ENCODE results near the gene CFAP77. TPM values are rescaled to one million over a fixed set of nuclear protein-coding genes. Genes with fewer than 3 reads are reported as not detected.

The CFAP77 gene
- polyA plus RNA-seq, 2 donors: not detected

DNA sequence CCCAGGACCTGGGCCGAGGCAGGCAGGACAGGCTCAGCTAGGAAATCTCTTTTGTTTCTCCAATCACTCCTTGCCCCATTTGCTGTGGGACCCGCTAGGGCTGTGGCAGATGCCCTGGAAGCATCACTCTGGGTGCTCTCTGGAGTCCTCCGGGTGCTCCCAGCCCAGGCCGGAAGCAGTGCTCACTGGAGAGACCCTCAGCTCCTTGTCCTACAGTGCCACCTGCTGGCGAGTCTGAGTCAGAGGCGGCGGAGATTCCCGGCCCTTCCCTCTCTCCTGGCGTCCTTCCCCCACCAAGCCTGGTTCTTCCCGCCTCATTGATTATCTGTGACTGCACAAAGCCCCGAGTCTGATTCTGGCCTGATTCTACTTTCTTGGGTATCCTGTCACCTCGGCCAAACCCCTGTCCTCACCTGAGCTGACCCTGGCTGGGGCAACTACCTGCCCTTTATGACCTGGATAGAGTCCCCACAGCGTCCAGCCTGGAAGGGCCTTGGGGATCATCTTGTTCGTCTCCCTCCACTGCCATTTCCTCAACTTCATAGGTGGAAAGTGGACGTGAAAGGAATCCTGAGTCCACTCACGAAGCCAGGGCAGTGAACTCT lies 165.1 kb downstream of the CFAP77 start:
- 13 to 14% methylated on average over 16 of the region's 16 CpGs for WGBS, 2 donors
- no peak overlapping the region for H3K4me3 ChIP-seq (ENCODE audit: low read depth in 1 of 2, low read length in 2 of 2)
- peaks cover 0 to 19% of the 10 kb centered on the region in 2 donors for H3K27me3 ChIP-seq (ENCODE audit: control insufficient read depth in 1 of 2, insufficient read depth in 2 of 2, low read length in 2 of 2)
- H3K4me1 ChIP-seq (ENCODE audit: control insufficient read depth in 2 of 2, insufficient read depth in 2 of 2, low read length in 1 of 2): peaks cover 0 to 3% of the 10 kb centered on the region in 2 donors
- no peak overlapping the region for H3K27ac ChIP-seq (ENCODE audit: low read depth in 2 of 2, low read length in 1 of 2)
- peaks cover 0 to 2% of the 10 kb centered on the region in 2 donors for H3K9me3 ChIP-seq (ENCODE audit: control insufficient read depth in 2 of 2, insufficient read depth in 1 of 2, low read depth in 1 of 2, low read length in 1 of 2)
- H3K36me3 ChIP-seq (ENCODE audit: control insufficient read depth in 2 of 2, insufficient read depth in 2 of 2, low read length in 1 of 2): no peaks in the 10 kb centered on the region

DNA sequence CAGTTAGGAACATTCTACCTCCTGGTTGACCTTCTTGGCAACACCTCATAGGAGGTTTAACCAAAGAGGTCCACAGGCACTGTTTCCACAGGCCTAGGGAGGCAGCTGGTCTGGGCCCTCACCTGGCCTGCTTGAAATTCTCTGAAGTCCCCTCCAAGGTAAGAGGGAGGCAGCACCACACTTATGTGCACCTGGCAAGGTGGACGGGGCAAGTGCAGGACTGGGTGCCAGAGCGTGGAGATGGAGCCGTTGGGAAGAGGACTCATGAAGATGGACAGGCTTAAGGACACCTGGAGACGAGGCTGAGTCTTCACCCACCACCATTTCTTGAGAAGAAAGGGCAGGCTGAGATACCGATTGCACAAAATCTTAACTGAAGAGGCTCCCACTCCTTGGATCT lies 165.8 kb downstream of the CFAP77 start:
- Histone ChIP-seq H3K4me3 (ENCODE audit: low read depth in 1 of 2, low read length in 2 of 2) (no peak overlapping the region), H3K4me1 (ENCODE audit: control insufficient read depth in 2 of 2, insufficient read depth in 2 of 2, low read length in 1 of 2) (peaks cover 0 to 3% of the 10 kb centered on the region in 2 donors), H3K36me3 (ENCODE audit: control insufficient read depth in 2 of 2, insufficient read depth in 2 of 2, low read length in 1 of 2) (no peaks in the 10 kb centered on the region), H3K9me3 (ENCODE audit: control insufficient read depth in 2 of 2, insufficient read depth in 1 of 2, low read depth in 1 of 2, low read length in 1 of 2) (peaks cover 0 to 2% of the 10 kb centered on the region in 2 donors), H3K27me3 (ENCODE audit: control insufficient read depth in 1 of 2, insufficient read depth in 2 of 2, low read length in 2 of 2) (peaks cover 0 to 22% of the 10 kb centered on the region in 2 donors), H3K27ac (ENCODE audit: low read depth in 2 of 2, low read length in 1 of 2) (no peak overlapping the region)
- 68 to 79% methylated on average over 5 of the region's 5 CpGs for WGBS, 2 donors

DNA sequence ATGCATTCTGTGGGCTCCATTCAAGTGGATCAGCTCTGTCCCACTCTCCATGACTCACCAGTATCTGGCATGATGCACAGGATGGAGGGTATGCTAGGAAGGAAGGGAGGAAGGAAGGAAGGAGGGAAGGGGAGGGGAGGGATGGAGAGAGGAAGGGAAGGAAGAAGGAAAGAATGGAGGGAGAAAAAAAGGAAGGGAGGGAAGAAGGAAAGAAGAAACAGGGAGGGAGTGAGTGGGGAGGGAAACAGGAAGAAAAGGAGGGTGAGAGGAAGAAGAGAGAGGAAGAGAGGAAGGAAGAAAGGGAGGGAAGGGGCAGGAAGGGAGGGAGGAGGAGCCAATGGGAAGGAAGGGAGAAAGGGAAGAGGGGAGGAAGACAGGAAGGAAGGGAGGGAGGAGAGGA lies 167.1 kb downstream of the CFAP77 start:
- Histone ChIP-seq H3K27me3 (ENCODE audit: control insufficient read depth in 1 of 2, insufficient read depth in 2 of 2, low read length in 2 of 2) (peaks cover 0 to 26% of the 10 kb centered on the region in 2 donors), H3K36me3 (ENCODE audit: control insufficient read depth in 2 of 2, insufficient read depth in 2 of 2, low read length in 1 of 2) (no peaks in the 10 kb centered on the region), H3K27ac (ENCODE audit: low read depth in 2 of 2, low read length in 1 of 2) (no peak overlapping the region), H3K4me1 (ENCODE audit: control insufficient read depth in 2 of 2, insufficient read depth in 2 of 2, low read length in 1 of 2) (peaks cover 1 to 3% of the 10 kb centered on the region in 2 donors), H3K4me3 (ENCODE audit: low read depth in 1 of 2, low read length in 2 of 2) (no peak overlapping the region), H3K9me3 (ENCODE audit: control insufficient read depth in 2 of 2, insufficient read depth in 1 of 2, low read depth in 1 of 2, low read length in 1 of 2) (peaks cover 0 to 2% of the 10 kb centered on the region in 2 donors)

DNA sequence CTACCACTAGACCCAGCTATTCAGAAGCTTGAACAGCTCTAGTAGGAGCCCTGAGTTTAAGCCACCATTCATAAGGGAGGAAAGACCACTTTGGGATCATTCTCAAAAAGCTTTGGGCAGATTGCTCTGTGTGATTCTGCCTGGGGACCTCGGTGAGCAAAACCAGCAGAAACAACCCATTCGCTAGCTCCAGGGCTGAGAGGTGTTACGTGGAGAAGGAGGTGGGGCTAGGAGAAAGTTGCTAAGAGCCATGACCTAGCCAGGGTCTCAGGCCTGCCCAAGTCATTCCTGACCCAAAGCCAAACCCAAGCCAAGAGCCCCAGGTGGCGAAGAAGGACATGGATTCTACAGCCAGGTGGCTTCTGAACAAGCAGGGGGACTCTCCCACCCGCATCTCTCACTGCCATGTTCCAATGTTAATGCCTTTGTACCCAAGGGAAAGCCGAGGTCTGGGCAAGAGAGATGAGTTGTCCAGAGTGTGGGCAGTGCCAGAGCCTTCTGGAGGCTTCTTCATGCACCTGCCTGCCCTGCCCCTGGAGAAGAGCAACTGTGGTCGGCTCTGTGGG lies 168.4 kb downstream of the CFAP77 start:
- Histone ChIP-seq H3K9me3 (ENCODE audit: control insufficient read depth in 2 of 2, insufficient read depth in 1 of 2, low read depth in 1 of 2, low read length in 1 of 2) (peaks cover 2 to 4% of the 10 kb centered on the region in 2 donors), H3K4me1 (ENCODE audit: control insufficient read depth in 2 of 2, insufficient read depth in 2 of 2, low read length in 1 of 2) (peaks cover 2 to 3% of the 10 kb centered on the region in 2 donors), H3K36me3 (ENCODE audit: control insufficient read depth in 2 of 2, insufficient read depth in 2 of 2, low read length in 1 of 2) (no peaks in the 10 kb centered on the region), H3K27me3 (ENCODE audit: control insufficient read depth in 1 of 2, insufficient read depth in 2 of 2, low read length in 2 of 2) (peaks cover 5 to 32% of the 10 kb centered on the region in 2 donors), H3K27ac (ENCODE audit: low read depth in 2 of 2, low read length in 1 of 2) (no peak overlapping the region), H3K4me3 (ENCODE audit: low read depth in 1 of 2, low read length in 2 of 2) (no peak overlapping the region)
- 28 to 36% methylated on average over 7 of the region's 7 CpGs for WGBS, 2 donors

DNA sequence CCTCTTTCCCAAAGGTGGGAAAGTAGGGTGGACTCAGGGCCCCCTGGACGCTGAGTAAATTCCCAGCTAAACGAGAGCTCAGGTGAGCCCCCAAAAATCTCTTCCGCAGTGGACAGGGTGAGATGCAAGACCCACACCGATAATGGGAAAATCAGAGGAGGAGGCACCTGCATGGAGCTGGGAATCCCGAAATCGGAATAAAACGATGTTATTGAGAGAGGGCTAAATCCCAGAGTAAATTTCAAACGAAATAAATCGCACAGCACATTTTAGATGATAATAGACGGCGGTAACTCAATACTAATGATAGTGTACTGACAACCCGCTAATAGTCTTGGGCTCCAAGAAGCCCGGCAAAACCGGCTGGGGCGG lies 169.4 kb downstream of the CFAP77 start:
- peaks cover 2 to 4% of the 10 kb centered on the region in 2 donors for H3K9me3 ChIP-seq (ENCODE audit: control insufficient read depth in 2 of 2, insufficient read depth in 1 of 2, low read depth in 1 of 2, low read length in 1 of 2)
- H3K27ac ChIP-seq (ENCODE audit: low read depth in 2 of 2, low read length in 1 of 2): no peak overlapping the region
- peaks cover 5 to 39% of the 10 kb centered on the region in 2 donors for H3K27me3 ChIP-seq (ENCODE audit: control insufficient read depth in 1 of 2, insufficient read depth in 2 of 2, low read length in 2 of 2)
- H3K36me3 ChIP-seq (ENCODE audit: control insufficient read depth in 2 of 2, insufficient read depth in 2 of 2, low read length in 1 of 2): no peaks in the 10 kb centered on the region
- WGBS, 2 donors: 8 to 9% methylated on average over 15 of the region's 15 CpGs
- H3K4me3 ChIP-seq (ENCODE audit: low read depth in 1 of 2, low read length in 2 of 2): no peak overlapping the region
- H3K4me1 ChIP-seq (ENCODE audit: control insufficient read depth in 2 of 2, insufficient read depth in 2 of 2, low read length in 1 of 2): peaks cover 2 to 3% of the 10 kb centered on the region in 2 donors

DNA sequence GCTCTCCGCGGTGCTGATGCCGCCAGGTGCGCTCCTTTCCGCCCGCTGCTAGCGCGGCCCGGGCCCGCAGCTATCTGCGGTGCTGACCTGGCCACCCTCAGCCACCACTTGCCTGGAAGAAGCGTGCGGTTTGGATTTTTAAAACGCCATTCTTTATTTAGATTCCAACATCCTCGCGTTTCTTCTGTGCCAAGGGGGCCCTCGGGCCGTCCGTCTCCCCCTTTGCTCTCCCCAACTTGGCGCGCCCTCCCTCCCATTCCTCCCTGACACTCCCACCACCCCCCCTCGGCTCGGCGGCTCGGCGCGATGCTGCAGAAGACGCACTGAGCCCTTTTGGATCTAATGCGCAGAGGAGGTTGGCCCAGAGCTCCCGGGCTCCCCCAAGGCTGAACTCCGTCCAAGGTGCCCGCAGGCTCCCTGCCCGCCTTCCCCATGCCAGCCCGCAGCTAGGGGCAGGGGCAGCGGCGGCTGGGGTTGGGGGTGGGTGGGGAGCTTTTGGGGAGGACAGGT lies 172.3 kb downstream of the CFAP77 start, which contains the start of gene BARHL1:
Gene BARHL1, plus strand, starts transcription at position 331 of the 510 bp plus-strand sequence. CDS start 192 bp downstream, outside the sequence.
- 4 to 7% methylated on average over 29 to 36 of the region's 36 CpGs for WGBS, 2 donors

DNA sequence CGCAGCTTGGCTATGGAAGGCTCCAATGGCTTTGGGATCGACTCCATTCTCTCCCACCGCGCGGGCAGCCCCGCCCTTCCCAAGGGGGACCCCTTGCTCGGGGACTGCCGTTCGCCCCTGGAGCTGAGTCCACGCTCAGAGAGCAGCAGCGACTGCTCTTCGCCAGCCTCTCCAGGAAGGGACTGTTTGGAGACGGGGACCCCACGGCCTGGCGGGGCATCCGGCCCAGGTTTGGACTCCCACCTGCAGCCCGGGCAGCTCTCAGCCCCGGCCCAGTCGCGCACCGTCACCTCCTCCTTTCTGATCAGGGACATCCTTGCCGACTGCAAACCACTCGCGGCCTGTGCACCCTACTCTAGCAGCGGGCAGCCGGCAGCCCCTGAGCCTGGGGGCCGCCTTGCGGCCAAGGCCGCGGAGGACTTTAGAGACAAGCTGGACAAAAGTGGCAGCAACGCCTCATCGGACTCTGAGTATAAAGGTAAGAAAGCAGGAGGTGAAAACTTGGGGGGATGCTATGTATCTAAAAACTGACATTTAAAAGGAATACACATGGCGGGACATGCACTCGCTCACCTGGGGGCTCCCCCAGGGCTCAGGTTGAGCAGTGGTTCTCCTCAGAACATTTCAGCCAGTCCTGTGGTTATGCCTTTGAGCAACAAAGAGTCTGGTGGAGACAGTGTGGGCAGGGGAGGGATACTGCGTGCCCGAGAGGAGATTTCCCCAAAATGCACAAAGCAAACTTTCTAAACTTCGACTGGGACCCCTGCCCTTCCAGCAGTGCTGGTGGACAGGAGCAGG lies 173.0 kb downstream of the CFAP77 start:
- Histone ChIP-seq H3K27me3 (ENCODE audit: control insufficient read depth in 1 of 2, insufficient read depth in 2 of 2, low read length in 2 of 2) (peaks cover 9 to 66% of the 10 kb centered on the region in 2 donors), H3K36me3 (ENCODE audit: control insufficient read depth in 2 of 2, insufficient read depth in 2 of 2, low read length in 1 of 2) (no peaks in the 10 kb centered on the region), H3K9me3 (ENCODE audit: control insufficient read depth in 2 of 2, insufficient read depth in 1 of 2, low read depth in 1 of 2, low read length in 1 of 2) (peaks cover 2 to 4% of the 10 kb centered on the region in 2 donors), H3K27ac (ENCODE audit: low read depth in 2 of 2, low read length in 1 of 2) (no peak overlapping the region), H3K4me3 (ENCODE audit: low read depth in 1 of 2, low read length in 2 of 2) (no peak overlapping the region), H3K4me1 (ENCODE audit: control insufficient read depth in 2 of 2, insufficient read depth in 2 of 2, low read length in 1 of 2) (peaks cover 3 to 4% of the 10 kb centered on the region in 2 donors)
- 15 to 16% methylated on average over 35 to 37 of the region's 37 CpGs for WGBS, 2 donors

More for the DNA sequence above, 172.3 kb downstream of the CFAP77 start, which contains the start of gene BARHL1:
- Histone ChIP-seq H3K4me3 (ENCODE audit: low read depth in 1 of 2, low read length in 2 of 2) (peak within 1 kb of the TSS in 1 of 2 donors; percentile 34), H3K27ac (ENCODE audit: low read depth in 2 of 2, low read length in 1 of 2) (no peak within 1 kb of the TSS), H3K4me1 (ENCODE audit: control insufficient read depth in 2 of 2, insufficient read depth in 2 of 2, low read length in 1 of 2) (peaks cover 3 to 4% of the 10 kb centered on the region in 2 donors), H3K36me3 (ENCODE audit: control insufficient read depth in 2 of 2, insufficient read depth in 2 of 2, low read length in 1 of 2) (no peaks in the 10 kb centered on the region), H3K27me3 (ENCODE audit: control insufficient read depth in 1 of 2, insufficient read depth in 2 of 2, low read length in 2 of 2) (peaks cover 9 to 60% of the 10 kb centered on the region in 2 donors), H3K9me3 (ENCODE audit: control insufficient read depth in 2 of 2, insufficient read depth in 1 of 2, low read depth in 1 of 2, low read length in 1 of 2) (peaks cover 2 to 4% of the 10 kb centered on the region in 2 donors)

DNA sequence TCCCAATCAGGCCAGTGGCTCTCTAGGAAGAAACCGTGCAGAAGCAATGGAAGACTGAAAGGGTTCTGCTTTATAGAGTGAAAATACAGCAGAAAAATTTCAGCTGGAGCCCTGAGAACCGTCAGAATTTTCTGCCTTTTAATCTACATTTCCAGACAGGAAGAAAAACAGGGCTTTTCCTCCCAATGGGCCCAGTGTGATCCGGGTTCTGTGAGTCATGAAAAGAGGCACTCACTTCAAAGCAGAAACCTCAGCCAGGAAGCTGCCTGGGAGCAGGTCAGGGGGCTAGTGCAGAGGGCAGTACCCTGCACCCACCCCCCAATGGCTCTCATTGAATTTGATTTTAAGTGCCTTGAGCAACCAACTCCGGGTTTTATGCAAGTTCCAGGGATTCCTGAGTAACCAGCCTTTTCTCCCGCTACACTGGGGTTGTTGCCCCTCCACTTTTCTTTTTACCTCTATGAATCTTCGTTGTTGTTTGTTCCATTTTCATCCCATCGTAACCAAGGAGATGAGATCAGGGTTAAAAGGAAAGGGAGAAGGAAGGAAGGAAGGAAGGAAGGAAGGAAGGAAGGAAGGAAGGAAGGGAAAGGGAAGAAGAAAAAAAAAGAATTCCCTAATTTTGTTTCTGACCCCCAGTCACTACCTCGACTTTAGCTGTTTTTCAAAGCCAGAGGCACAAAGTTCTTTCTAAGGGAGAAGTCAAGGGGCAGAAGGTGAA lies 173.7 kb downstream of the CFAP77 start:
- H3K4me1 ChIP-seq (ENCODE audit: control insufficient read depth in 2 of 2, insufficient read depth in 2 of 2, low read length in 1 of 2): peaks cover 3 to 4% of the 10 kb centered on the region in 2 donors
- H3K36me3 ChIP-seq (ENCODE audit: control insufficient read depth in 2 of 2, insufficient read depth in 2 of 2, low read length in 1 of 2): no peaks in the 10 kb centered on the region
- H3K27ac ChIP-seq (ENCODE audit: low read depth in 2 of 2, low read length in 1 of 2): no peak overlapping the region
- WGBS, 2 donors: 2 to 4% methylated on average over 8 of the region's 8 CpGs
- peaks cover 13 to 61% of the 10 kb centered on the region in 2 donors for H3K27me3 ChIP-seq (ENCODE audit: control insufficient read depth in 1 of 2, insufficient read depth in 2 of 2, low read length in 2 of 2)
- H3K9me3 ChIP-seq (ENCODE audit: control insufficient read depth in 2 of 2, insufficient read depth in 1 of 2, low read depth in 1 of 2, low read length in 1 of 2): peaks cover under 1 to 4% of the 10 kb centered on the region in 2 donors
- H3K4me3 ChIP-seq (ENCODE audit: low read depth in 1 of 2, low read length in 2 of 2): no peak overlapping the region
